ENCODE data around the gene ELP1. TPM values are rescaled to one million over a fixed set of nuclear protein-coding genes. Genes with fewer than 3 reads are reported as not detected.

ELP1 gene
- total and polyA plus RNA-seq, 2 experiments from 2014 or later: 25.0 to 31.7 TPM

GRCh38 chr9:108956631-108957026, 22.7 kb upstream of the ELP1 start:
- Histone ChIP-seq H3K36me3 (peaks cover 18% of the 10 kb centered on the region), H3K4me1 (ENCODE audit: low read depth) (peaks cover 23% of the 10 kb centered on the region), H3K4me3 (no peak overlapping the region), H3K27ac (peak overlapping the region; percentile 31), H3K27me3 (no peaks in the 10 kb centered on the region), H3K9me3 (ENCODE audit: low read depth) (no peaks in the 10 kb centered on the region)
- TF ChIP-seq CTCF (IDR thresholded peaks at IDR 0.05; ENCODE audit: low read depth, low read length): no peak
- no peak for DNase-seq (ENCODE audit: low read depth in 1 of 2, low spot score in 1 of 2)

GRCh38 chr9:108956022-108956630, 22.2 kb upstream of the ELP1 start:
- H3K27ac ChIP-seq: peak overlapping the region; percentile 31

GRCh38 chr9:108953983-108954574, 20.2 kb upstream of the ELP1 start:
- Histone ChIP-seq H3K27me3 (no peaks in the 10 kb centered on the region), H3K9me3 (ENCODE audit: low read depth) (no peaks in the 10 kb centered on the region), H3K27ac (no peak overlapping the region), H3K4me3 (no peak overlapping the region), H3K36me3 (peaks cover 14% of the 10 kb centered on the region), H3K4me1 (ENCODE audit: low read depth) (peaks cover 23% of the 10 kb centered on the region)
- TF ChIP-seq CTCF (IDR thresholded peaks at IDR 0.05; ENCODE audit: low read depth, low read length): peak; percentile 66
- DNase-seq (ENCODE audit: low read depth in 1 of 2, low spot score in 1 of 2): peak; percentile 66 to 69

More at GRCh38 chr9:108956022-108956630, 22.2 kb upstream of the ELP1 start:
- Histone ChIP-seq H3K36me3 (peaks cover 21% of the 10 kb centered on the region), H3K4me3 (no peak overlapping the region), H3K4me1 (ENCODE audit: low read depth) (peaks cover 23% of the 10 kb centered on the region), H3K27me3 (no peaks in the 10 kb centered on the region), H3K9me3 (ENCODE audit: low read depth) (no peaks in the 10 kb centered on the region)
- no peak for DNase-seq (ENCODE audit: low read depth in 1 of 2, low spot score in 1 of 2)
- TF ChIP-seq CTCF (IDR thresholded peaks at IDR 0.05; ENCODE audit: low read depth, low read length): no peak

GRCh38 chr9:108951578-108951977, 17.7 kb upstream of the ELP1 start:
- no peak for TF ChIP-seq CTCF (IDR thresholded peaks at IDR 0.05; ENCODE audit: low read depth, low read length)
- Histone ChIP-seq H3K27ac (no peak overlapping the region), H3K27me3 (no peaks in the 10 kb centered on the region), H3K9me3 (ENCODE audit: low read depth) (no peaks in the 10 kb centered on the region), H3K4me1 (ENCODE audit: low read depth) (peaks cover 23% of the 10 kb centered on the region), H3K4me3 (no peak overlapping the region), H3K36me3 (peaks cover 23% of the 10 kb centered on the region)
- no peak for DNase-seq (ENCODE audit: low read depth in 1 of 2, low spot score in 1 of 2)

GRCh38 chr9:108950168-108950567, 16.2 kb upstream of the ELP1 start:
- no peak for TF ChIP-seq CTCF (IDR thresholded peaks at IDR 0.05; ENCODE audit: low read depth, low read length)
- no peak overlapping the region for H3K27ac ChIP-seq

More at GRCh38 chr9:108950168-108950567, 16.2 kb upstream of the ELP1 start:
- Histone ChIP-seq H3K9me3 (ENCODE audit: low read depth) (no peaks in the 10 kb centered on the region), H3K27me3 (no peaks in the 10 kb centered on the region), H3K4me1 (ENCODE audit: low read depth) (peaks cover 13% of the 10 kb centered on the region), H3K4me3 (no peak overlapping the region), H3K36me3 (peaks cover 23% of the 10 kb centered on the region)
- DNase-seq (ENCODE audit: low read depth in 1 of 2, low spot score in 1 of 2): no peak
